CD4-positive, alpha-beta T cell treated with Interleukin-17A for 4 hours (primary cell): ENCODE results near the gene PORCN.
"Not testable (repeated sequence)": the region's sequence is repeated elsewhere in the genome, so short reads cannot be mapped to it uniquely, and the experiment has no call there.

Experiments
- DNase-seq: peaks from one replicate; pipeline ENCODE4 v3.0.0-alpha.2; 2020; ENCODE audit warnings: mixed read lengths

The PORCN gene

DNA sequence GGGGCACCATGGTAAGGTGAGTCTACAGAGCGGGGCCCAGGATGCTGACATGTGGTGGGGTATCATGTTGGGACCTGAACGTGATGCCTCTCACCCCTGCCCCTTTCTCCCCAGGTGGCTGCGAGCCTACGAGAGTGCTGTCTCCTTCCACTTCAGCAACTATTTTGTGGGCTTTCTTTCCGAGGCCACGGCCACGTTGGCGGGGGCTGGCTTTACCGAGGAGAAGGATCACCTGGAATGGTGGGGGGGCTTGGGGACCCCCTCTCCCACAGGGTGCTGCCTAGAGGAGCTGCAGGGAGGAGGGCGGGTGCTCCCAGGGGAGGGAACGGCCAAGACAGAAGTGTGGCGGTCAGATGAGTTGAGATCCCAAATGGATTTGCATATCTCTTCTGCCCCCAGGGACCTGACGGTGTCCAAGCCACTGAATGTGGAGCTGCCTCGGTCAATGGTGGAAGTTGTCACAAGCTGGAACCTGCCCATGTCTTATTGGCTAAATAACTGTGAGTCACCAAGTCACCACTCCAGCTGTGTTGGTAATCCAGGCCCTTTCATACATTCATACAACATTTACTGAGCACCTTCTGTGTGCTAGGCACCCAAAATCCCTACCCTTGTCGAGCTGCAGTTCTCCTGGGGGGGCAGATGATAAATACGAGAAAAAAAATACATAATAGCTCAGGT lies 5.5 kb downstream of the PORCN start:
- DNase-seq: no peak

- DNase-seq: no peak
Observed at GRCh38 chrX:48514868-48515460, 6.2 kb downstream of the PORCN start.

DNA sequence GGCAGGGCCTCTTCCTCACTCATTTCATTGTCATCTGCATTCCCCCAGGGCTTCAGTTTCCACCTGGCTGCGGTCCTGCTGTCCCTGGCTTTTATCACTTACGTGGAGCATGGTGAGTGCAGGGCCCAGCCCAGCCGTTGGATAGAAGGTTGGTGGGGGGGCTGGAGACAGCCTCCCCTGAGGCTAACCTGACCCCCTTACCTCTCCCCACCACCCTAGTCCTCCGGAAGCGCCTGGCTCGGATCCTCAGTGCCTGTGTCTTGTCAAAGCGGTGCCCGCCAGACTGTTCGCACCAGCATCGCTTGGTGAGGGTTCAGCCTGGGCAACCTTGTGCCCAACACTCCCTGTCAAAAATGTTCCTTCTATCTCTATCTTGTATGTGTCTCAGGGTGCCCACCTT lies 7.0 kb downstream of the PORCN start:
- DNase-seq: no peak

DNA sequence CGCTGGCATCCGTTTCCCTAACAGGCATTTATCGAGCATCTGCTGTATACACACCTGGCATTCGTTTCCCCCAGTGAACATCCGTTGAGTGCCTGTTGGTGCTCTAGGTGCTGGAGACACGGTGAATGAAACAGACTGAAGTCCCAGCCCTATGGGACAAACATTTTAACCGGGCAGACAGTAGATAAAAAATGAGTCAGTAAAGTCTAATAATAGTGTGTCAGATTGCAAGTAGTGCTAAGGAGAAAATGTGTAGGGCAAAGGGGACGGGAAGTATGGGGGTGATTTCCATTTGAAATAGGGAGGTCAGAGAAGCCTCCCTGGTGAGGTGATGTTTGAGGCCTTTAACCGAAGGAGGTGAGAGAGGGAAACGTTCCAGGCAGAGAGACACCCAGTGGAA lies 7.5 kb downstream of the PORCN start:
- DNase-seq: no peak

GRCh38 chrX:48516987-48517386 lies 8.2 kb downstream of the PORCN start:
- DNase-seq: peak; percentile 14

- not testable (repeated sequence) for DNase-seq
Observed at GRCh38 chrX:48519481-48519880, 10.7 kb downstream of the PORCN start.

- DNase-seq: no peak
Observed at GRCh38 chrX:48520455-48520854, 11.7 kb downstream of the PORCN start.

DNA sequence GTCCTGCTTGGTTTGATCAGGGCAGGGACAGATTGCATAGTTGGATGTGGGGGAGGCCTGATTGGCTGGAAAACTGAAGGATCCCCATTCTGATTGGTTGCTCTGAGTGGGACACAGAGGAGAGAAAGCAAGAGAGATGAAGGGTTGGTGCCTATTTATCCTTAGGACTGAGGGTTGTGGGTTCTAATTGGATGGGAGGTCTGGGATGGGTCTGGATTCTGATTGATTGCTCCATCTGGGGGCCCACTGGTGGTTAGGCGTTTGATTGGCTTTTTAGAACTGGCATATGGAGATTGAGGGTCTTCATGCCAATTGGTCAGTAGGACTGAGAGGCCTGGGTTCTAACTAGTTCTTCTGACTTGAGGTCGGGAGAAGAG lies 12.2 kb downstream of the PORCN start:
- DNase-seq: no peak

- peak; percentile 95 for DNase-seq
Observed at GRCh38 chrX:48521353-48522243, 12.8 kb downstream of the PORCN start, which contains the start of gene EBP. Gene EBP, plus strand, starts transcription at chrX:48521808. Its CDS starts 1,964 bp downstream, at chrX:48523772.

DNA sequence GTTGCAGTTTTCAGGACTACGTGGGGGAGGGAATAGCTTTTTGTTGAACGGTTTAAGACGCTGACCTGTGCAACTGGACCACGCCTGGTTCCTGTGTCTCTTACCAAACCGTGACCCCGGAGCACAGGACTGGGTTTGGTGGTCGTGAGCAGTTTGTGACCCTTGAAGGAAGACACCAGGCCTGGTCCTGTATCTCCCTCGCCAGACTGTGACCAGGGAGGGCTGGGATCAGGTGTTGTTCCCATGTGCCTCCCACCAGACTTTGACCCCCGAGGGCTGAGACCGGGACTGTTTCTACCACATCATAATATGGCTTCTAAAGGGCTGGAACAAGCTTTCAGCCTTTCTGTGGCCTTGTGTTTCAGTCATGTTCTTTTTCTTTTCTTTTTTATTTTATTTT lies 13.5 kb downstream of the PORCN start:
- DNase-seq: no peak

DNA sequence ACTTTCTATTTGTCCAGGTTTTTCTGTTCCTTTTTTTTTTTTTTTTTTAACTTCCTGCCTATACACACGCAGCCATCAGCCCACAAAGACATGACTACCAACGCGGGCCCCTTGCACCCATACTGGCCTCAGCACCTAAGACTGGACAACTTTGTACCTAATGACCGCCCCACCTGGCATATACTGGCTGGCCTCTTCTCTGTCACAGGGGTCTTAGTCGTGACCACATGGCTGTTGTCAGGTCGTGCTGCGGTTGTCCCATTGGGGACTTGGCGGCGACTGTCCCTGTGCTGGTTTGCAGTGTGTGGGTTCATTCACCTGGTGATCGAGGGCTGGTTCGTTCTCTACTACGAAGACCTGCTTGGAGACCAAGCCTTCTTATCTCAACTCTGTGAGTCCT lies 14.9 kb downstream of the PORCN start:
- no peak for DNase-seq

DNA sequence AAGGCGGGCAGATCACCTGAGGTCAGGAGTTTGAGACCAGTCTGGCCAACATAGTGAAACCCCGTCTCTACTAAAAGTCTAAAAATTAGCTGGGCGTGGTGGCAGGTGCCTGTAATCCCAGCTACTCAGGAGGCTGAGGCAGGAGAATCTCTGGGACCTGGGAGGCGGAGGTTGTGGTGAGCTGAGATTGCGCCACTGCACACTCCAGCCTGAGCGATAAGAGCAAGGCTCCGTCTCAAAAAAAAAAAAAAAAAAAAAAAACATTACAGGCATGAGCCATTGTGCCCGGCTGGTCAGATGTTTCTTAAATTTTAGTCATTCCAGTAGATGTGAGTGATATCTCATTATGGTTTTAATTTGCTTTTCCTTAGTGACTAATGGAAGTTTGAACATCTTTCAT lies 17.1 kb downstream of the PORCN start:
- DNase-seq: not testable (repeated sequence)

GRCh38 chrX:48530736-48531135 lies 21.9 kb downstream of the PORCN start:
- DNase-seq: no peak

- DNase-seq: no peak
Observed at GRCh38 chrX:48531358-48531959, 22.7 kb downstream of the PORCN start.

DNA sequence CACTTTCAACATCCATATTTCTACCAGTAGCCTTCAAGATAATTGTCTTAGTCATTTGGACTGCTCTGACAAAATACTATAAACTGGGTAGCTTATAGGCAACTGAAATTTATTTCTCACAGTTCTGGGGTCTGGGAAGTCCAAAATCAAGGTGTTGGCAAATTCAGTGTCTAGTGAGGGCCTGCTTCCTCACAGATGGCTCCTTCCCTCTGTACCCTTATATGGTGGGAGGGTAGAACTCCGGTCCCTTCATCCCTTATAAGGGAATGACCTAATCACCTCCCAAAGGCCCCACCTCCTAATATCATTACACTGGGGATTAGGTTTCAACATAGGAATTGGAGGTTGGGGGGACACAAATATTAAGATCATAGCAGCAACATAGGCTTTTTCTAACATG lies 23.4 kb downstream of the PORCN start:
- DNase-seq: no peak

DNA sequence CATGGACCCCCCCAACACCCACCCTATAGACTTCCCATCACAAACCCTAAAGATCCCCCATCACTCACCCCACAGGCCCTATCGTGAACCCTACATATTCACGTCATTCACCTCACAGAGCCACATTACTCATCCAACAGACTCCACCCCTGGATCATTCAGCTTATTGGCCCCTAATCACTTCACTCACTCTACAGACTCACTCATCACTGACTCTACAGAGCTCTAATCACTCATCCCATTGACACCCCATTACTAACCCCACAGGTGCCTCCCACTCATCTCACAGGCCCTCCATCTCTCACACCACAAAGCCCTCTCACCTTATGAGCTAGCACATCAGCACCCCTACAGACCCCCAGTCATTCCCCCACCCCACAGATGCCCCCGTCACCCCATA lies 24.4 kb downstream of the PORCN start:
- no peak for DNase-seq

- no peak for DNase-seq
Observed at GRCh38 chrX:48538641-48539344, 30.0 kb downstream of the PORCN start.

- peak; percentile 98 for DNase-seq
Observed at GRCh38 chrX:48539345-48540027, 30.7 kb downstream of the PORCN start, which contains the start of gene TBC1D25. Gene TBC1D25, plus strand, starts transcription at chrX:48539714. Its CDS starts 84 bp downstream, at chrX:48539798.

DNA sequence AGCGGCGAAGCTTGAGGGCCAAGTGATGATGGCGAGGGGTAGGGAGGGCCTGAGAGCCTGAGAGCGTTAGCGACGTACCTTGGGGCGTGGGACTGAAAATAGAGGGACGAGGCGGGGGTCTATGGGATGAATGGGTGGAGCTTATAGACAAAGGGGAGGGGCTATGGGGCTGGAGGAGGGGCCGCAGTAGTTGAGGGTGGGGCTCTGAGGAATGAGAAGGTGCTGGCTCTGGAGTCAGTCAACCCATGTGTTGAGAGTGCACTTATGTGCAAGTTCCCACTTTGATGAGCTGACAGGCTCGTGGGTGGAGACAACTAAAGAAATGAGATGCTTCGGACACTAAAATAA lies 31.2 kb downstream of the PORCN start:
- peak; percentile 60 for DNase-seq

DNA sequence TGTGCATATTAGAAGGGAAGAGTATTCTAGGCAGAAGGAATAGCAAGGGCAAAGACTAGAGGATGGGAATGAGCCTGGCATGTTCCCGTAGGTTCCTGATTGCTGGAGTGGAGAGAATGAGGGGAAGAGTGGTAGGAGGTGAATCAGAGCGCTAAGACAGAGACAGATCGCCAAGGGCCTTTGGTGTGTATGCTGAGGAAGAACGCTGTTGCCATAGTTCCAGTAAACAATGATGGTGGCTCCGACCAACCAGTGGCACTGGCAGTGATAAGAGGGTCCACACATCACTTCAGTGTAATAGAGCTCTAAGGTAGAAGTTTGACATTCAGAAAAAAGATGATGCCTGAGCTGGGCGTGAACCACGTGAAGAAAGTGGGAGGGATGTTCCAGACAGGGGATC lies 31.7 kb downstream of the PORCN start:
- DNase-seq: no peak

GRCh38 chrX:48541140-48541814 lies 32.5 kb downstream of the PORCN start:
- no peak for DNase-seq

- no peak for DNase-seq
Observed at GRCh38 chrX:48548871-48549270, 40.1 kb downstream of the PORCN start.
